ENCODE data around the gene FOXK1.
"Not testable (repeated sequence)": the region's sequence is repeated elsewhere in the genome, so short reads cannot be mapped to it uniquely, and the experiment has no call there.

The FOXK1 gene

GRCh38 chr7:4641667-4642467 is 40.2 kb upstream of the FOXK1 start:
- DNase-seq (ENCODE audit: low spot score), result peak; percentile 94
- ChIA-PET CTCF (interaction anchor here (0.5 to 2.2 kb wide), 7 partner anchors 23 to 422 kb away, joined by 3 to 10 read pairs (median 4); no protein-coding TSS in a partner anchor), POLR2A (ENCODE audit: low non-redundant PET) (interaction anchor here (0.6 to 1.2 kb wide), 5 partner anchors 10 to 43 kb away, joined by 3 to 5 read pairs (median 4); no protein-coding TSS in a partner anchor)
- TF ChIP-seq CTCF (conservative IDR thresholded peaks at IDR 0.05; ENCODE audit: low read depth), result peak; percentile 79
- peak overlapping the region; percentile 90 for H3K27ac ChIP-seq

GRCh38 chr7:4642468-4643203 is 39.5 kb upstream of the FOXK1 start:
- DNase-seq (ENCODE audit: low spot score), result no peak
- H3K27ac ChIP-seq, result peak overlapping the region; percentile 90
- TF ChIP-seq CTCF (conservative IDR thresholded peaks at IDR 0.05; ENCODE audit: low read depth), result no peak
- ChIA-PET CTCF (interaction anchor here (1.1 to 2.2 kb wide), 3 partner anchors 39 to 68 kb away, joined by 3 to 10 read pairs (median 4); no protein-coding TSS in a partner anchor), POLR2A (ENCODE audit: low non-redundant PET) (interaction anchor here (1.2 kb wide), 2 partner anchors 39 to 41 kb away, joined by 4 to 5 read pairs; no protein-coding TSS in a partner anchor)

GRCh38 chr7:4643204-4643471 is 39.0 kb upstream of the FOXK1 start:
- H3K27ac ChIP-seq, result peak overlapping the region; percentile 90
- POLR2A ChIA-PET (ENCODE audit: low non-redundant PET); DNase-seq (ENCODE audit: low spot score): not testable (repeated sequence)
- CTCF ChIA-PET, result interaction anchor here (2.2 kb wide), 1 partner anchor 40 kb away, joined by 10 read pairs; no protein-coding TSS in a partner anchor

- POLR2A ChIA-PET (ENCODE audit: low non-redundant PET), result no interaction called here
- H3K27ac ChIP-seq, result no peak overlapping the region
- TF ChIP-seq CTCF (conservative IDR thresholded peaks at IDR 0.05; ENCODE audit: low read depth), result no peak
- CTCF ChIA-PET, result no interaction called here
- no peak for DNase-seq (ENCODE audit: low spot score)
Observed at GRCh38 chr7:4645246-4645645, 36.8 kb upstream of the FOXK1 start.

GRCh38 chr7:4648111-4648510 is 34.0 kb upstream of the FOXK1 start:
- ChIA-PET CTCF (no interaction called here), POLR2A (ENCODE audit: low non-redundant PET) (no interaction called here)
- TF ChIP-seq CTCF (conservative IDR thresholded peaks at IDR 0.05; ENCODE audit: low read depth), result no peak
- no peak for DNase-seq (ENCODE audit: low spot score)
- H3K27ac ChIP-seq, result no peak overlapping the region

- no peak for DNase-seq (ENCODE audit: low spot score)
- peak overlapping the region; percentile 5; the same call in 1 of the 2 replicates for H3K27ac ChIP-seq
- ChIA-PET POLR2A (ENCODE audit: low non-redundant PET) (no interaction called here), CTCF (no interaction called here)
- no peak for TF ChIP-seq CTCF (conservative IDR thresholded peaks at IDR 0.05; ENCODE audit: low read depth)
Observed at GRCh38 chr7:4650433-4651047, 31.6 kb upstream of the FOXK1 start.

Measured in RWPE1 (cell line).